HuH-7.5 (cell line): ENCODE measurements around the gene TNNT2.

Experiments used
- DNase-seq: peaks from one replicate; pipeline ENCODE4 v3.0.0; 2011; ENCODE audit warnings: low spot score

Gene TNNT2

DNA sequence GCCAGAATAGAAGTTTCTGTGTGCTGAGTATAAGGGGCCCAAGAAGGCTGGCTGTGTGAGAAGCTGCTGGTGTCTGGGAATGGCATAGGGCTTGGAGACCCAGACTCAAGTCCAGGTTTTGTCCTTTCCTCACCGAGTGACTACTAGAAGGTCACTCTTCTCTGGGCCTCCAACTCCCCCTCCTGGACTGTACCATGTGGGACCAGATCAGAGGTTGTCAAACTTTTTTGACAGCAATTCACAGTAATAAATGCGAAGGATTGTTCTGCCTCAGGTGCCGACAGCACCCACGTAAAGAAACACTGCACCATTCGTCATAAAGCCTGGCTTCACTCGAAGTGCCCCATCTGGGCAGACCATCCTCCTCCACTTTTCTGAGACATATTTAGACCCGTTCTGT is 65.2 kb downstream of the TNNT2 start:
- no peak for DNase-seq

DNA sequence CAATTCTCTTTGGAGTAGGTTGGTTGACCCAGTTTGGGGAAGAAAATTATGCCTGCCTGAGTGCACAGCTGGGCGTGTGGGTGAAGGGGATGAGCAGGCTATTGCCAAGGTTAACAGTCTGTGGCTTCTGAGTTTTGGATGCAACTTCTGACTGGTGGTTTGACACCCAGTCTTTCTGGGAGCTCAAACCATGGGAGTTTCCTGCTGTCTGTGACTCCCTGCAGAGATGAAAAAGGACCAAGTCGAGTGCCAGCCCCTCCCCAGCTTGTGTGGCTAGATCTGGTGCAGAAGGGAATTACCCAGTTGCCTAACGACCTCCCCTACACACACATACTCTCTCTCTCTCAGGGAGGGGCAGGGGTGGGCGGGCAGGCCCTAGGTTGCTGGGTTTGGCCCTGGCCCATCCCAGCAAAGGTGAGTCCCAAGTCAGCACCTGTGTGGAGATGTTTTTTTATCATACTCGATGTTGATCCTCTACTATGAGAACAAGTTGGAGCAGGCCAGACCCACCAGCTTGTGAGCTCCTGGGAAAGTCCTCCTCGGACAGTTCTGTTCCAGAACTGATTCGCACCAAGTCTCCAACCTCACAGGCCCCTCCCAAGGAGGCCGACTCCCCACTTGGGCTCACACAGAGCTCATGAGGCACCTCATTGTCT is 66.0 kb downstream of the TNNT2 start:
- no peak for DNase-seq

DNA sequence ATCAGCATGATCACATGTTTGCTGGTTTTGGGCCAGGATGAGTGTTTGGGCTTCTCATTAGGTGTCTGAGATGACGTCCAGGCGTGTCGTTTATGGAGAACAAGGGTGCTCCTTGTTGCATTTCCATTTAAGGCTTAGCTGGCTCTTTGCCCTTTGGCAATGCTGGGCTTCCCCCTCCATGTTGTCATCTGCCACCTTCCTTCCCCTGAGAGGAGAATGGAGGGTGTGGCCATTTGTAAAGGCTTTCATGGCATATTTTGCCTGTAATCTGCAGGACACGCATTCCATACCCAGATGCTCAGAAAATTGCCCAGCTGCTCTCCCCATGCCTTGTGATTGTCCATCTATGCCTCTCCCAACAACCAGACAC is 66.5 kb downstream of the TNNT2 start:
- no peak for DNase-seq

DNA sequence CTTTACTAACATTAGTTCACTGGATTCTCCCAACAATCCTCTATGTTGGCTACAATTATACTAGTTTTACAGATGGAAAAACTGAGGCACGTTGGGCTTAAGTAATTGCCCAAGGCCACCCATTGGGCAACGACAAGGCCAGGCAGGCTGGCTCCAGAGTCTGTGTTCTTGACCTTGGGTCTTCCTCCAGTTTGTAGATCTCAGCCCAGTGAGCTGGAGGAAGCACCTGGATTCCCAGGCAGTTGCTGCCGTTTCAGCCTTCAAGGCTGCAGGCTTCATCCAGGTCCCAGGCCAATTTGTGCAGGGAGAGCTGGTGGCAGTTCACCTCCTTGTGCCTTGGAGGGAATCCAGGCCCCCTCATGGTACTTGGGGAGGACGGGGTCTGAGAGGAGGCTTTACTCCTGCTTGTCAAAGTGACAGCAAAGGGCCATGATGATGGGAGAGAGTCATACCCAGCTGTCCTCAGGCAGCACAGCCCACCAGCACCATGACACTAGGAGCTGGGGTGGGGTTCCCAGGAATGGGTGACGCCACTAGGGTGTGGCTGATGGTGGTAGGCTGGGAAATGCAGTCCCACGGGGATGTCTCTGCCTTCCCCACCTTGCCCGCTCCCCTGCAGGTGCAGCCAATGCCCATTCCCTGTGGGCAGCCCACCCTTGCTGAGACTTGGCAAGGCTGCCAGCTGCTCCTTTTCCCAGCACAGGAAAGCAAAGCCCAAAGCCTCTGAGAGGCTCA is 67.1 kb downstream of the TNNT2 start:
- DNase-seq = no peak

DNA sequence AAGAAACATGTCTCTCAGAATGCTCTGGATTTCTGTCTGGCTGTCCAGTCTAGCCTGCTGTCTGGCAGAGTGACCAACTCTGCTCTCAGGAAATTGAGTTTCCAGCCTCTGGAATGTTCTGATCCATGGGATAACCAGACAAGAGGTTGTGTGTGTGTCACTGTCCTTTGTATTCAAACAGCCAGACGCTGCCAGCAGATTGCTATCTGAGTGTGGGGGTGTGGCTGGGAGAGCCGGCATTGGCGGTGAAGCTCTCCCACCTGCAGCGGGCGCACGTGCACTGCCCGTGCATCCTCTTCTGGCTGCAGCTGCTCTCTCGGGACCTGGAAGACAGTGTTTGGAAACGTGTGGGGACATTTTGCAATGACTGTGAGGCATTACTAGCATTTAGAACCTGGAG is 68.1 kb downstream of the TNNT2 start:
- DNase-seq = peak; percentile 77
